ENCODE data around the gene NXN.

- TF ChIP-seq POLR2A (IDR thresholded peaks at IDR 0.05) (no peak), EP300 (IDR thresholded peaks at IDR 0.05; ENCODE audit: low read depth) (no peak), POLR2AphosphoS5 (IDR thresholded peaks at IDR 0.05) (no peak)
These were observed 195.4 kb downstream of the NXN start for GRCh38 chr17:784143-784542.

Data from transverse colon (tissue), 3 donors.